ENCODE results near the gene PLA2G3.
A peak's percentile ranks its signal among the peaks of the same experiment; 100 is the strongest.
"Not testable (repeated sequence)": the region's sequence is repeated elsewhere in the genome, so short reads cannot be mapped to it uniquely, and the experiment has no call there.

Gene PLA2G3

DNA sequence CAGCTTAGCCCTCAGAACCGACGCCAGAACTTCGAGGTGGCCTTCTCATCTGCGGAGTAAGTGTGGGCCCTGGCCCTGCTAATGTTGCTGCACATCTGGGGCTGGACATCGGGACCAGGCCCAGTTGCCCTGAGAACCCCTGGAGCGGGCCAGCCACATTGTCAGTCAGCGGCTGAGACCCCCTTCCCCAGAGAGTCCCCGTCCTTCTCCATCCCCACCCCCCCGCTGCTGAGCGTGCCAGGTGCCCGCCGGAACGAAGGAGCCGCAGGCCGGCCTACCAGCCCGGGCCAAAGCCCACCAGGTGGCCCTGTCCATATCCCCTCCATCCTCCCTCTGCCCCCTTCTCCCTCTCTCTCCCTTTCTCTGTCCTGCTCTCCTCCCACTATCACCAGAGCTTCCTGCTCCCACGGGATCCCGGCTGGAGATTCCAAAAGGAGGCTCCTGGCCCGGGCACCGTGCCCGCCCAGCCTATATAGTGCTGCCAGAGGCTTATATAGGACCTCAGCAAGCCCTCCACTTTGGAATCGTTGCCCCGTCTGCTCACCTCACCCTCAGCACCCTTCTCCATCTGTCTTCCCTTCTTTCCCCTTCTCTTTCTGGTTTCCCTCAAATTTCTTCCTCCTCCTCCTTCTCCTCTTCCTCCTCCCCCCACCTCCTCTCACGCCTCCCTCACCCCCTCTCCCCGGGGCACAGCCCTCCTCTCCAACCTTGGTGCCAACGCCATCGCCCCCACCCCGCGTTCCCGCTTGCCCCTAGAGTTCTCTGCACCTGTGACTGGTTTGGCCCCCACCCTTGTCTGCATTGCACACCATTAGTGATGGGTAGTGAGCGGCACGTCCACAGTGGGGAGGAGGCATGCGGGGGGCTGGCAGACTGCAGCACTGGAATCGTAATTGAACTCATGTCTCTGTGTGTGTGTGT lies 40.2 kb downstream of the PLA2G3 start:
- no peak for DNase-seq (ENCODE audit: low read depth)

GRCh38 chr22:31099386-31099785 lies 40.9 kb downstream of the PLA2G3 start:
- peak; percentile 33 for DNase-seq (ENCODE audit: low read depth)

DNA sequence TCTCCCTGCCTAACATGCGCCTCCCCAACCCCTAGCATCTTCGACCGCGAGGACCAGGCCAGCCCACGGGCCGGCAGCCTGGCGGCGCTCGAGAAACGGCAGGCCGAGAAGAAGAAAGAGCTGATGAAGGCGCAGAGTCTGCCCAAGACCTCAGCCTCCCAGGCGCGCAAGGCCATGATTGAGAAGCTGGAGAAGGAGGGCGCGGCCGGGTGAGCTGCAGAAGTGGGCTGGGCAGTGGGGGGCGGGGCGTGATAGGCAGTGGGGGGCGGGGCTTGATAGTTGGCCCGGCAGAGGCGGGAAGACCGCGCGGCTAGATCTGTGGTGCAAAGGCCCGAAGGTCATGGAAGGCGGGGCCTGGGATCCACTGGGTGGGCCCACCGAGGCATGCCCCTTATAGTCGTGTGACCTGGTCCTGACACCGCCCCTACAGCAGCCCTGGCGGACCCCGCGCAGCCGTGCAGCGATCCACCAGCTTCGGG lies 41.6 kb downstream of the PLA2G3 start:
- peak; percentile 38 for DNase-seq (ENCODE audit: low read depth)

DNA sequence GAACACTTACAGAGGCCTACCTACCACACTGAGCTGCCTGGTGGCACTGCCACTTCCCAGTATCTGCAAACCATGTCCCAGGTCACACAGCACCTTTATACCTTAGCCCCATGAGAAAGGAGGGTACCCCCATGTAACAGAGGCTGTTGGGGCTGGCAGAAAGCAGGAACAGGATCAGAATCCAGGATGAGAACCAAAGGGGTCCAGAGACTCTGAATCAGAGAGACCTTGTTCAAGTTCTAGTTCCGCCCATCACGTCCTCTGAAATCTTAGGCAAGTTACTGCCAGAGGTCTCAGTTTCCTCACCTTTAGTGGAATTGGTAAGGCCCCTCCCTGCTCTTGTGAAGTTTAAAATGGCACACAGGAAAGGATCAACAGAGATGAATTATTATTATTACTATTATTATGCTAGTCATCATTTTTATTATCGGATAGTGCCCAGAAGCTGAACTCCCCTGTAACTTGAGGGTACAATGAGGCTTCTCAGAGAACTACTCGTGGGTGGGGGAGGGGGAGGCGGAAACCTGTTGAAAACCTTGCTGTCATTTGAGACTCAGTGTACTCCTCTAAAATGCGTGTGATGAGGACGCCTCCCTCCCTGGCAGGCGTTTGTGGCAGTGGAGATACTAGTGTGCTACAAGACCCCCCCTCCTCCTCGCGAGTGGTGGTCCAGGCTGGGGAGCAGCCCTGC lies 42.2 kb downstream of the PLA2G3 start:
- no peak for DNase-seq (ENCODE audit: low read depth)

DNA sequence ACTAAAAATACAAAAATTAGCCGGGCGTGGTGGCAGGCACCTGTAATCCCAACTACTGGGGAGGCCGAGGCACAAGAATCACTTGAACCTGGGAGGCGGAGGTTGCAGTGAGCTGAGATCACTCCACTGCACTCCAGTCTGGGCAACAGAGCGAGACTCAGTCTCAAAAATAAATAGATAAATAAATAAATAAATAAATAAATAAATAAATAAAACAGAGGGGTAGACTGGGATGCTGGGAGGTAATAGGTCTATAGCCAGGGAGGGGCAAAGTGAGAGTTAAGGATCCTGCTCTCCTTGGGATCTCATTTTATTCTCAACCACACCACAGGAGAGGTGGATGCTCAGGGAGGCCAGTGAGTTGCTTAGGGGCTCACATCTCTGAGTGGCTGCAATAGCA lies 42.8 kb downstream of the PLA2G3 start:
- DNase-seq (ENCODE audit: low read depth): not testable (repeated sequence)

- DNase-seq (ENCODE audit: low read depth): no peak
These were observed 43.5 kb downstream of the PLA2G3 start for GRCh38 chr22:31096657-31097279.

- no peak for DNase-seq (ENCODE audit: low read depth)
These were observed 44.6 kb downstream of the PLA2G3 start for GRCh38 chr22:31095637-31096249.

- no peak for DNase-seq (ENCODE audit: low read depth)
These were observed 45.6 kb downstream of the PLA2G3 start for GRCh38 chr22:31094741-31095140.

- no peak for DNase-seq (ENCODE audit: low read depth)
These were observed 46.2 kb downstream of the PLA2G3 start for GRCh38 chr22:31094021-31094551.

GRCh38 chr22:31093086-31093850 lies 47.0 kb downstream of the PLA2G3 start:
- DNase-seq (ENCODE audit: low read depth): no peak

- DNase-seq (ENCODE audit: low read depth): no peak
These were observed 48.1 kb downstream of the PLA2G3 start for GRCh38 chr22:31092161-31092560.

DNA sequence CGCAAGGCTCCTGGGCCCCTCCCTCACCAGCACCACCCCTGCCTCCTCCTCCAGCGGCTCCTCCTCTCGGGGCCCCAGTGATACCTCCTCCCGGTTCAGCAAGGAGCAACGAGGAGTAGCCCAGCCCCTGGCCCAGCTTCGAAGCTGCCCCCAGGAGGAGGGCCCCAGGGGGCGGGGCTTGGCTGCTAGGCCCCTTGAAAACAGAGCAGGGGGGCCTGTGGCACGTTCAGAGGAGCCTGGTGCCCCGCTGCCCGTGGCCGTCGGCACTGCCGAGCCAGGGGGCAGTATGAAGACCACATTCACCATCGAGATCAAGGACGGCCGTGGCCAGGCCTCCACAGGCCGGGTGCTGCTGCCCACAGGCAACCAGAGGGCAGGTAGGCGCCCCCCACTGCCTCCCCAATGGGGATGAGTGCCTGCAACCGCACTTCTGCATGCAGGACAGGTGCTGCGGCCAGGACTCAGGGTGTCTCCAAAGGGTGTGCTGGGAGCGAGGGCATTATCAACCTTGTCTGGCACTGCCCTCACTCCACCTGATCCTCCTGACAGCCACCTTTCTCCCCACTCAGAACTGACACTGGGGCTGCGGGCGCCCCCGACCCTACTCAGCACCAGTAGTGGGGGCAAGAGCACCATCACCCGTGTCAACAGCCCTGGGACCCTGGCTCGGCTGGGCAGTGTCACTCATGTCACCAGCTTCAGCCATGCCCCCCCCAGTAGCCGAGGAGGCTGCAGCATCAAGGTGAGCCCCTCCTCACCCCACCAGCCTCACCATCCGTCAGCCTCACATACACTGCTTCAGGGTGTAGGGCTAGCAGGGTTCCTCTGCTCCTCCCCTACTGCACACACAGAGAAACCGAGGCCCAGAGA lies 49.0 kb downstream of the PLA2G3 start:
- no peak for DNase-seq (ENCODE audit: low read depth)

GRCh38 chr22:31090217-31091085 lies 49.9 kb downstream of the PLA2G3 start:
- no peak for DNase-seq (ENCODE audit: low read depth)

DNA sequence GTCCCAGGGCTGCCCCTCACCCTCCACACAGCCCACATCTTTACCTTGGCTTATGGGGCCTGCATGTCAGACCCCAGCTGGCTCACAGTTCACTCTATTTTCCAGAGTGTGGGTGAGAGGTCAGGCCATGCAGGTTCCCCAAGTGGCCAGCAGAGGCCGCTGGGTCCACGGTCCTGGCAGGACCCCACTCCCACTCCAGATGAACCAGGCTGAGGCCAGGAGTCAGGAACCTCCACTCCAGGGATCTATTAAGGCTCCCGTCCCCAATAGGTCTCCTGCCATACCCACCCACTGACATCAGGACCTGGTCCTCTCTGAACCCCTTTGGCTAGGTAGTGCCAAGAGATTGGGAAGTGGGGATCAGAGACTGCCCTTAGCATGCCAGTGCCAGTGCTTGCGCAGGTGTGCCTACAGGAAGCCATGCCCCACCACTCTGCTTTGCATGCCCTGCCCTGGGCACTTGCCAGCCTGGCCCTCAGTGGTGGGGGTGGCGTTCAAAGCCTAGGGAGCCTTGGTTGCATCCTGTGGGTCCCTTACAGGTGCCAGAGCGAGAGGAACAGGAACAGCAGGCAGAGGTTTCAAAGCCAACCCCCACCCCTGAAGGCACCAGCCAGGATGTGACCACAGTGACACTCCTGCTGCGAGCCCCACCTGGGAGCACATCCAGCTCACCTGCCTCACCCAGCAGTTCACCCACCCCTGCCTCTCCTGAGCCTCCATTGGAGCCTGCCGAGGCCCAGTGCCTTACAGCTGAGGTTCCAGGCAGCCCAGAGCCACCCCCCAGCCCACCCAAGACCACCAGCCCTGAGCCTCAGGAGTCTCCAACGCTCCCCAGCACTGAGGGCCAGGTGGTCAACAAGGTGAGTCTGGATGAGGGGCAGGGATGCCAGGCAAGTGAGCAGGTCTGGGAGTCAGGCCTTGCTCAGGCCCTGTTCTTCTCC lies 50.9 kb downstream of the PLA2G3 start:
- peak; percentile 55 for DNase-seq (ENCODE audit: low read depth)

- no peak for DNase-seq (ENCODE audit: low read depth)
These were observed 51.9 kb downstream of the PLA2G3 start for GRCh38 chr22:31088233-31088986.

DNA sequence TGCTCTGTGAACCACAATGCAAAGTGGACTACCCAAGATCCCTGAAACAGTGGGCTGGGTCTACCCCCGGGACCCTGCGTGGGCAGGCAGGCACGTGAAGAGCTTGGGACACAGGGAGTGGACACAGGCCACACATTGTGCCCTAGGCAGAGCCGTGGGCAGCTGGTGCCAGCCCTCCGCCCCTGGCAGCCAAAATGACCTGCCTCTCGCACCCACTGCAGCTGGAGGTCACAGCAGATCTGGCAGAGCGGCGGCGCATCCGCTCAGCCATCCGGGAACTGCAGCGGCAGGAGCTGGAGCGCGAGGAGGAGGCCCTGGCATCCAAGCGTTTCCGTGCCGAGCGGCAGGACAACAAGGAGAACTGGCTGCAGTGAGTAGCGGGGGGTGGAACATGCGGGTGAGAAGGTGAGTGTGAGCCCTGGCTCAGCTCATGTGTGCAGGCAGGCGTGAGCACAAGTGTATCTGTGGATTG lies 52.5 kb downstream of the PLA2G3 start:
- DNase-seq (ENCODE audit: low read depth): no peak

DNA sequence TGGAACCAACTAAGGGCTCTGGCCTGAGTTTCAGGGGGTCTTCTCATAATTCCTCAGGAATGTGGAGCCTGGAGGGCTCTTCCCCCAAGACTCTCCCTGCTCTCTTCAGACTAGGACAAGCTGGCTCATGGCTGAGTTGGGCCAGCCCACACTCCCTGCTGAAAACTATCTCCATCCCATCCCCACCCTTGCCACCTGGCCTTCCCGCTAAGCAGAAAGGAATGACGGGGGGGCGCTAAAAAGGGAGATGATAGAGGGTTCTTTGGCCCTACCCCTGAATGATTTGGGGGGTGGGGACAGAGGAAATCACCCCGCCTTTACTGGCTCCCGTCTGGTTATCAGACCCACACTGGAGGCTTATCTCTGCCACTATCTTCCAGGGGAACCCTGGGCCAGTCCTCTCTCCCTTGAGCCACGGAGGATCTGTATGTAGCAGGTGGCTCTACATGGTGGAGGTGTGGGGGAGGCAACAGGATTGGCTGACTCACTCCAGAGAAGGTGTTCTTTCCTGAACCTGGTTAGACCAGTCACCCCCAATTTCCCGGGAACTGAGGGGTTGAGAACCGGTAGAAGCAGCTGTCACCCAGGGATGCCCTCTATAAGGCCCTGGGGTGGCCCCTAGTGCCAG lies 53.5 kb downstream of the PLA2G3 start:
- no peak for DNase-seq (ENCODE audit: low read depth)

All from ELR (cell line).